Measurements from ENCODE around the gene PPME1. TPM values are rescaled to one million over a fixed set of nuclear protein-coding genes. Genes with fewer than 3 reads are reported as not detected.
"Not testable (repeated sequence)": the region's sequence is repeated elsewhere in the genome, so short reads cannot be mapped to it uniquely, and the experiment has no call there.

Gene PPME1, protein sequence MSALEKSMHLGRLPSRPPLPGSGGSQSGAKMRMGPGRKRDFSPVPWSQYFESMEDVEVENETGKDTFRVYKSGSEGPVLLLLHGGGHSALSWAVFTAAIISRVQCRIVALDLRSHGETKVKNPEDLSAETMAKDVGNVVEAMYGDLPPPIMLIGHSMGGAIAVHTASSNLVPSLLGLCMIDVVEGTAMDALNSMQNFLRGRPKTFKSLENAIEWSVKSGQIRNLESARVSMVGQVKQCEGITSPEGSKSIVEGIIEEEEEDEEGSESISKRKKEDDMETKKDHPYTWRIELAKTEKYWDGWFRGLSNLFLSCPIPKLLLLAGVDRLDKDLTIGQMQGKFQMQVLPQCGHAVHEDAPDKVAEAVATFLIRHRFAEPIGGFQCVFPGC
- 100 to 1,000 TPM in 1 of 6 experiments, 10 to 100 TPM in 5; 49.5 to 107 (median 56.9) TPM for total RNA-seq (2021; fragmentation: NEBNext Ultra II Directional; extraction: Animal tissue kit (Norgen Biotek cat#: 25700))
- long read RNA-seq, transcript PPME1-201 (14 exons, 2,677 nt) = major isoform, 153 of 189 reads
- long read RNA-seq, partial matches to known transcripts = 16 of 189 reads
- long read RNA-seq, other reads (novel, unspliced or antisense) = 13 of 189 reads

- Mint-ChIP-seq H3K27ac (no peak within 1 kb of the TSS), H3K4me1 (ENCODE audit: low read depth) (peaks cover 11% of the 10 kb centered on the region), H3K9me3 (no peaks in the 10 kb centered on the region), H3K36me3 (ENCODE audit: low read depth) (peaks cover 10% of the 10 kb centered on the region; the same call in 1 of the 2 replicates), H3K27me3 (ENCODE audit: insufficient read depth) (no peaks in the 10 kb centered on the region), H3K4me3 (no peak within 1 kb of the TSS)
- DNase-seq = peak; percentile 100
- TF ChIP-seq, protein P1, sequence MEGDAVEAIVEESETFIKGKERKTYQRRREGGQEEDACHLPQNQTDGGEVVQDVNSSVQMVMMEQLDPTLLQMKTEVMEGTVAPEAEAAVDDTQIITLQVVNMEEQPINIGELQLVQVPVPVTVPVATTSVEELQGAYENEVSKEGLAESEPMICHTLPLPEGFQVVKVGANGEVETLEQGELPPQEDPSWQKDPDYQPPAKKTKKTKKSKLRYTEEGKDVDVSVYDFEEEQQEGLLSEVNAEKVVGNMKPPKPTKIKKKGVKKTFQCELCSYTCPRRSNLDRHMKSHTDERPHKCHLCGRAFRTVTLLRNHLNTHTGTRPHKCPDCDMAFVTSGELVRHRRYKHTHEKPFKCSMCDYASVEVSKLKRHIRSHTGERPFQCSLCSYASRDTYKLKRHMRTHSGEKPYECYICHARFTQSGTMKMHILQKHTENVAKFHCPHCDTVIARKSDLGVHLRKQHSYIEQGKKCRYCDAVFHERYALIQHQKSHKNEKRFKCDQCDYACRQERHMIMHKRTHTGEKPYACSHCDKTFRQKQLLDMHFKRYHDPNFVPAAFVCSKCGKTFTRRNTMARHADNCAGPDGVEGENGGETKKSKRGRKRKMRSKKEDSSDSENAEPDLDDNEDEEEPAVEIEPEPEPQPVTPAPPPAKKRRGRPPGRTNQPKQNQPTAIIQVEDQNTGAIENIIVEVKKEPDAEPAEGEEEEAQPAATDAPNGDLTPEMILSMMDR (IDR thresholded peaks at IDR 0.05) = peak; percentile 68
These were observed at the start of gene PPME1, which contains the start of gene C2CD3 for GRCh38 chr11:74170694-74171629. Gene PPME1, plus strand, starts transcription at chr11:74171289. Its CDS starts 133 bp downstream, at chr11:74171422. Gene C2CD3, minus strand, starts transcription at chr11:74171002. Its CDS starts 210 bp downstream, at chr11:74170792.

GRCh38 chr11:74121804-74122203 lies 49.3 kb upstream of the PPME1 start:
- Mint-ChIP-seq H3K27ac (no peak overlapping the region), H3K36me3 (ENCODE audit: low read depth) (peaks cover 23% of the 10 kb centered on the region), H3K27me3 (ENCODE audit: insufficient read depth) (no peaks in the 10 kb centered on the region; the same call in 1 of the 2 replicates), H3K4me1 (ENCODE audit: low read depth) (peaks cover 6% of the 10 kb centered on the region), H3K9me3 (no peaks in the 10 kb centered on the region), H3K4me3 (no peak overlapping the region)
- DNase-seq = no peak
- TF ChIP-seq, protein P1 (IDR thresholded peaks at IDR 0.05) = no peak

DNA sequence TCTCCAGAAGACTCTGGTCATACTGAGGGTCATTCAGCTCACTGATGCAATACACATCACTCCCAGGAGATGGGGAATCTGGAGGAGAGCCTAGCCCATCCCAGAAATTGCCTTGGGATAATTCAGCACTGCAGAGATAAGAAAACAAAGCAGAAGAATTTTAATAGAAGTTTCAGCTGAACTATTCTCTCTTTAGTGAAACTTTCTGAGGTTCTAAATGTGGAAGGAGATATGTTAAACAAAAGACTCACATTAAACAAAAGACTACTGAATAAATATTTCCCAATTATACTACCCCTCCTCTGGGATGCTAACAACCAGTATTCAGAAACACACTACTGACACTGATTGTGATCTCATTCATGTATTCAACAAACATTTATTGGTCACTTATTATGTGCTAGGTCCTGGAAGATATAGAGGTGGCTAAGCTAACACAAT lies 48.1 kb upstream of the PPME1 start:
- Mint-ChIP-seq H3K4me1 (ENCODE audit: low read depth) (peaks cover 6% of the 10 kb centered on the region), H3K9me3 (no peaks in the 10 kb centered on the region), H3K4me3 (no peak overlapping the region), H3K27me3 (ENCODE audit: insufficient read depth) (no peaks in the 10 kb centered on the region; the same call in 1 of the 2 replicates), H3K27ac (no peak overlapping the region), H3K36me3 (ENCODE audit: low read depth) (peaks cover 18% of the 10 kb centered on the region)
- no peak for DNase-seq
- TF ChIP-seq, protein P1 (IDR thresholded peaks at IDR 0.05) = peak; percentile 22; the same call in 1 of the 2 replicates

- not testable (repeated sequence) for DNase-seq; H3K9me3 Mint-ChIP-seq; H3K27me3 Mint-ChIP-seq (ENCODE audit: insufficient read depth); H3K27ac Mint-ChIP-seq; H3K4me3 Mint-ChIP-seq
- H3K36me3 Mint-ChIP-seq (ENCODE audit: low read depth) = peaks cover 26% of the 10 kb centered on the region
- H3K4me1 Mint-ChIP-seq (ENCODE audit: low read depth) = peaks cover 21% of the 10 kb centered on the region
These were observed 42.0 kb upstream of the PPME1 start for GRCh38 chr11:74129121-74129520.

DNA sequence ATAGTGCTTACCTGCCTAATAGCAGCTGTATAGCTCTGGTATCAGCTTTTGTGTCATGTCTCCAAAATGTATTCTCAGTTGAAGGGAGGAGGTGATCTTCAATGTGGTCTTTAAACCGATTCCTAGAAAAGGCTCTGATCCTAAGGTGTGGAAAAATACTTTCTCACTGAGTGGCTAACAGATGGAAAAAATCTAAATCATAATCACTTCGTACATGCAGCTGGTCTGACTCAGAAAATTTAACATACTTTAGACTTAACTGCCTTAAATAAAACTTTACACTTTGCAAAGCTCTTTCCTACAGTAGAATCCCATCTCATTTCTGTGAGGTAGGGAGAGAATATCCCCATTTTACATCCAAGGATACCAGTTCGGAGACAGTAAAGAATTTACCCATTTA lies 38.3 kb upstream of the PPME1 start:
- no peak for DNase-seq
- H3K4me1 Mint-ChIP-seq (ENCODE audit: low read depth) = peaks cover 47% of the 10 kb centered on the region
- H3K27me3 Mint-ChIP-seq (ENCODE audit: insufficient read depth) = no peaks in the 10 kb centered on the region; the same call in 1 of the 2 replicates
- H3K27ac Mint-ChIP-seq = peak overlapping the region; percentile 46; the same call in 1 of the 2 replicates
- peaks cover 44% of the 10 kb centered on the region for H3K36me3 Mint-ChIP-seq (ENCODE audit: low read depth)
- TF ChIP-seq, protein P1 (IDR thresholded peaks at IDR 0.05) = no peak
- H3K4me3 Mint-ChIP-seq = no peak overlapping the region
- H3K9me3 Mint-ChIP-seq = no peaks in the 10 kb centered on the region; the same call in 1 of the 2 replicates

Data from HFFc6 (cell line).